ENCODE measurements around the gene SCMH1. TPM values are rescaled to one million over a fixed set of nuclear protein-coding genes. Genes with fewer than 3 reads are reported as not detected.

The SCMH1 gene
- total RNA-seq, 2 donors from 2014 or later: 16.4 to 18.3 TPM

- no peak overlapping the region for H3K9ac ChIP-seq (ENCODE audit: extremely low read depth, low read length, poor library complexity, severe bottlenecking)
- H3K36me3 Mint-ChIP-seq (ENCODE audit: low read depth): peaks cover 20% of the 10 kb centered on the region
- H3K9me3 ChIP-seq (ENCODE audit: control insufficient read depth, low read length): peaks cover 29% of the 10 kb centered on the region
- H3K36me3 ChIP-seq (ENCODE audit: control insufficient read depth, insufficient read depth, low read length): peaks cover 5% of the 10 kb centered on the region
- no peak for TF ChIP-seq CTCF (conservative IDR thresholded peaks at IDR 0.05)
- peak overlapping the region; percentile 56 for H3K4me3 ChIP-seq (ENCODE audit: low read length)
- H3K27ac Mint-ChIP-seq: no peak overlapping the region
- H3K4me1 ChIP-seq (ENCODE audit: control insufficient read depth, insufficient read depth, low read length): no peaks in the 10 kb centered on the region
- no peaks in the 10 kb centered on the region for H3K4me1 Mint-ChIP-seq
- H3K27ac ChIP-seq (ENCODE audit: low read depth, low read length): no peak overlapping the region
- H3K4me3 Mint-ChIP-seq: no peak overlapping the region
- WGBS, 2 experiments (ENCODE audit: insufficient coverage in 1 of 2, insufficient read length in 1 of 2): 90 to 100% methylated on average over 7 of the region's 7 CpGs
- no peaks in the 10 kb centered on the region for H3K27me3 ChIP-seq (ENCODE audit: control insufficient read depth, insufficient read depth, low read length, poor library complexity, severe bottlenecking)
- H3K9me3 Mint-ChIP-seq: peaks cover 36% of the 10 kb centered on the region
- no peaks in the 10 kb centered on the region for H3K27me3 Mint-ChIP-seq (ENCODE audit: insufficient read depth)
- no peak for DNase-seq
Observed at GRCh38 chr1:41169066-41169798, 72.9 kb downstream of the SCMH1 start.

- no peaks in the 10 kb centered on the region for H3K27me3 Mint-ChIP-seq (ENCODE audit: insufficient read depth)
- no peak for TF ChIP-seq CTCF (conservative IDR thresholded peaks at IDR 0.05)
- Histone ChIP-seq H3K27ac (ENCODE audit: low read depth, low read length) (no peak overlapping the region), H3K4me3 (ENCODE audit: low read length) (peak overlapping the region; percentile 56), H3K36me3 (ENCODE audit: control insufficient read depth, insufficient read depth, low read length) (peaks cover 5% of the 10 kb centered on the region), H3K9ac (ENCODE audit: extremely low read depth, low read length, poor library complexity, severe bottlenecking) (no peak overlapping the region), H3K27me3 (ENCODE audit: control insufficient read depth, insufficient read depth, low read length, poor library complexity, severe bottlenecking) (no peaks in the 10 kb centered on the region), H3K4me1 (ENCODE audit: control insufficient read depth, insufficient read depth, low read length) (no peaks in the 10 kb centered on the region), H3K9me3 (ENCODE audit: control insufficient read depth, low read length) (peaks cover 29% of the 10 kb centered on the region)
- no peaks in the 10 kb centered on the region for H3K4me1 Mint-ChIP-seq
- H3K27ac Mint-ChIP-seq: no peak overlapping the region
- peaks cover 36% of the 10 kb centered on the region for H3K9me3 Mint-ChIP-seq
- DNase-seq: no peak
- no peak overlapping the region for H3K4me3 Mint-ChIP-seq
- H3K36me3 Mint-ChIP-seq (ENCODE audit: low read depth): peaks cover 19% of the 10 kb centered on the region
- WGBS, 2 experiments (ENCODE audit: insufficient coverage in 1 of 2, insufficient read length in 1 of 2): 96% methylated on average over 3 of the region's 3 CpGs; no CpG with 5 or more reads in 1 of the 2 experiments
Observed at GRCh38 chr1:41167667-41168066, 74.4 kb downstream of the SCMH1 start.

GRCh38 chr1:41164727-41165126 is 77.4 kb downstream of the SCMH1 start:
- H3K4me1 ChIP-seq (ENCODE audit: control insufficient read depth, insufficient read depth, low read length): no peaks in the 10 kb centered on the region
- no peak for DNase-seq
- no peaks in the 10 kb centered on the region for H3K27me3 Mint-ChIP-seq (ENCODE audit: insufficient read depth)
- peaks cover 19% of the 10 kb centered on the region for H3K36me3 Mint-ChIP-seq (ENCODE audit: low read depth)
- H3K36me3 ChIP-seq (ENCODE audit: control insufficient read depth, insufficient read depth, low read length): peaks cover 5% of the 10 kb centered on the region
- no peak overlapping the region for H3K27ac ChIP-seq (ENCODE audit: low read depth, low read length)
- 95% methylated on average over 1 of the region's 2 CpGs; no CpG with 5 or more reads in 1 of the 2 experiments for WGBS, 2 experiments (ENCODE audit: insufficient coverage in 1 of 2, insufficient read length in 1 of 2)
- no peak overlapping the region for H3K4me3 ChIP-seq (ENCODE audit: low read length)
- no peak overlapping the region for H3K9ac ChIP-seq (ENCODE audit: extremely low read depth, low read length, poor library complexity, severe bottlenecking)
- no peak for TF ChIP-seq CTCF (conservative IDR thresholded peaks at IDR 0.05)
- no peak overlapping the region for H3K4me3 Mint-ChIP-seq
- H3K9me3 Mint-ChIP-seq: peaks cover 33% of the 10 kb centered on the region
- peaks cover 6% of the 10 kb centered on the region for H3K4me1 Mint-ChIP-seq
- H3K9me3 ChIP-seq (ENCODE audit: control insufficient read depth, low read length): peaks cover 29% of the 10 kb centered on the region
- H3K27me3 ChIP-seq (ENCODE audit: control insufficient read depth, insufficient read depth, low read length, poor library complexity, severe bottlenecking): no peaks in the 10 kb centered on the region
- H3K27ac Mint-ChIP-seq: no peak overlapping the region
